Right lobe of liver (tissue), 6 donors: ENCODE measurements around the gene DOK1. TPM values are rescaled to one million over a fixed set of nuclear protein-coding genes. Genes with fewer than 3 reads are reported as not detected.

ENCODE experiments used
- ATAC-seq, 4 donors: fragments of 200-7000 bp; cut with Tn5 transposase; one replicate each; pipeline ENCODE4 v1.9.1; 2020; ENCODE audit warnings: mild to moderate bottlenecking in 4 of 4, moderate library complexity in 4 of 4
- DNase-seq, 3 donors: peaks; one replicate each; pipeline ENCODE4 v3.0.0-alpha.2; 2020
- H3K27ac ChIP-seq, 3 donors: fragments of 200-600 bp; one replicate each; pipeline ENCODE4 v1.8.0; 2022
- H3K27me3 ChIP-seq, 2 donors: fragments of 200-600 bp; one replicate each; pipeline ENCODE4 v1.8.0; 2022
- H3K36me3 ChIP-seq, 4 donors: fragments of 200-600 bp; sonication (generic) in 1 of 4; one replicate each; pipeline versions ENCODE4 v1.5.1 to v1.8.0; 2017 to 2022; ENCODE audit warnings: control low read depth in 1 of 4
- H3K4me1 ChIP-seq, 4 donors: fragments of 200-600 bp; sonication (generic) in 1 of 4; one replicate each; pipeline versions ENCODE4 v1.5.1 to v1.8.0; 2017 to 2022; ENCODE audit warnings: control low read depth in 1 of 4
- H3K4me3 ChIP-seq, 3 donors: fragments of 200-600 bp; one replicate each; pipeline ENCODE4 v1.8.0; 2022
- H3K9me3 ChIP-seq, 4 donors: fragments of 200-600 bp; sonication (generic) in 1 of 4; one replicate each; pipeline versions ENCODE4 v1.5.1 to v1.8.0; 2017 to 2022; ENCODE audit warnings: control low read depth in 1 of 4
- POLR2A ChIP-seq: fragments of 450-650 bp; IDR thresholded peaks from one replicate; pipeline ENCODE4 v1.6.1; 2017; ENCODE audit warnings: antibody characterized with exemption, mild to moderate bottlenecking
- WGBS: methylation state at CpG from one replicate; pipeline ENCODE4 v1.1.6; 2018; ENCODE audit warnings: low coverage, low lambda C conversion rate; ENCODE audit not compliant: insufficient coverage; ENCODE audit errors: missing lambda C conversion rate; 5-methylcytosine and 5-hydroxymethylcytosine counted together
- intact Hi-C, 2 donors: fragments of 100-400 bp; cut with DNase I; formaldehyde crosslinking; loops; one replicate each; pipeline versions ENCODE4 v1.11.2 to v1.14.1; 2022
- total RNA-seq, 6 experiments: library from RNA; depleted of rRNA in 2 of 6; stranded (reverse); fragments of >200 nt in 2 of 6; fragmentation: NEBNext Ultra II Directional in 3 of 6; extraction: Animal tissue kit (Norgen Biotek cat#: 25700) in 3 of 6; gene quantifications; one replicate each; pipeline versions ENCODE4 v1.1.0 to v1.2.4, GENCODE V29; 2016 to 2023
- TF ChIP-seq, protein P1 (sequence below), 4 donors: fragments of 200-600 bp in 3 of 4; fragments of 450-650 bp in 1 of 4; IDR thresholded peaks; one replicate each; pipeline versions ENCODE4 v1.5.1 to v1.8.0; 2016 to 2022; ENCODE audit warnings: antibody characterized with exemption in 4 of 4, mild to moderate bottlenecking in 2 of 4
- donor health status: DM: no; HTN: yes; CAD: no.
- donor health status: DM: no; HTN: no; CAD: no.
- donor health status: DM: no; HTN: no; CAD: no.
- donor health status: DM: no; HTN: yes; CAD: no.
- donor health status: DM: no; HTN: yes; CAD: no.

Gene DOK1
- total RNA-seq, 6 experiments from 2014 or later, result 1.9 to 3.7 (median 3.2) TPM

DNA sequence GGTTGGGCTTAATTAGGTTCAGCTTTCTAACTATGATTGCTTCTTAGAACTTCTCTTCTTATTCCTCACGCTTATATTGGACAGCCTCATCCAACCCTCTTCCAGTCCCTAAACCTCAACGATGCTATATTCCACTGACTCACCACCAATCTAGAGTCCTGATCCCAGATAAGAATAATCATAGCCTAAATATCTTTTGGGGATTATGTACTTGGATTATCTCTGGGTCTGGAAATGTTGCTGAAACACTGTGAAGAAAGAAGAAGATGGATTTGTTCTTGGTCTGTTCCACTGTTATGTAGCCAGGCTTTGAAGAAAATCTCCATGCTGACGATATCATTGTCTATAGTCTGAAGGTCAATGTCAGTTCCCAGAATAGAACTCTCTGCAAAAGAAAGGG, 26.9 kb downstream of the DOK1 start:
- H3K36me3 ChIP-seq, result no peaks in the 10 kb centered on the region
- intact Hi-C loops, result no loop called here
- no peak for DNase-seq
- H3K27me3 ChIP-seq, result no peaks in the 10 kb centered on the region
- ATAC-seq, result no peak
- H3K27ac ChIP-seq, result no peak overlapping the region
- no peaks in the 10 kb centered on the region for H3K4me1 ChIP-seq
- 80% methylated on average over 3 of the region's 3 CpGs for WGBS
- H3K4me3 ChIP-seq, result no peak overlapping the region
- no peaks in the 10 kb centered on the region for H3K9me3 ChIP-seq
- no peak for TF ChIP-seq POLR2A
- TF ChIP-seq, protein P1, sequence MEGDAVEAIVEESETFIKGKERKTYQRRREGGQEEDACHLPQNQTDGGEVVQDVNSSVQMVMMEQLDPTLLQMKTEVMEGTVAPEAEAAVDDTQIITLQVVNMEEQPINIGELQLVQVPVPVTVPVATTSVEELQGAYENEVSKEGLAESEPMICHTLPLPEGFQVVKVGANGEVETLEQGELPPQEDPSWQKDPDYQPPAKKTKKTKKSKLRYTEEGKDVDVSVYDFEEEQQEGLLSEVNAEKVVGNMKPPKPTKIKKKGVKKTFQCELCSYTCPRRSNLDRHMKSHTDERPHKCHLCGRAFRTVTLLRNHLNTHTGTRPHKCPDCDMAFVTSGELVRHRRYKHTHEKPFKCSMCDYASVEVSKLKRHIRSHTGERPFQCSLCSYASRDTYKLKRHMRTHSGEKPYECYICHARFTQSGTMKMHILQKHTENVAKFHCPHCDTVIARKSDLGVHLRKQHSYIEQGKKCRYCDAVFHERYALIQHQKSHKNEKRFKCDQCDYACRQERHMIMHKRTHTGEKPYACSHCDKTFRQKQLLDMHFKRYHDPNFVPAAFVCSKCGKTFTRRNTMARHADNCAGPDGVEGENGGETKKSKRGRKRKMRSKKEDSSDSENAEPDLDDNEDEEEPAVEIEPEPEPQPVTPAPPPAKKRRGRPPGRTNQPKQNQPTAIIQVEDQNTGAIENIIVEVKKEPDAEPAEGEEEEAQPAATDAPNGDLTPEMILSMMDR (IDR thresholded peaks at IDR 0.05), result no peak

- DNase-seq (no peak), ATAC-seq (no peak)
- TF ChIP-seq, protein P1 (IDR thresholded peaks at IDR 0.05), result no peak
- TF ChIP-seq POLR2A, result no peak
- H3K9me3 ChIP-seq, result no peaks in the 10 kb centered on the region
- 70% methylated on average over 2 of the region's 2 CpGs for WGBS
- H3K27ac ChIP-seq, result no peak overlapping the region
- H3K4me3 ChIP-seq, result no peak overlapping the region
- intact Hi-C loops, result no loop called here
- no peaks in the 10 kb centered on the region for H3K4me1 ChIP-seq
- H3K36me3 ChIP-seq, result no peaks in the 10 kb centered on the region
- no peaks in the 10 kb centered on the region for H3K27me3 ChIP-seq
Measured at GRCh38 chr2:74582184-74582583, 27.7 kb downstream of the DOK1 start.

DNA sequence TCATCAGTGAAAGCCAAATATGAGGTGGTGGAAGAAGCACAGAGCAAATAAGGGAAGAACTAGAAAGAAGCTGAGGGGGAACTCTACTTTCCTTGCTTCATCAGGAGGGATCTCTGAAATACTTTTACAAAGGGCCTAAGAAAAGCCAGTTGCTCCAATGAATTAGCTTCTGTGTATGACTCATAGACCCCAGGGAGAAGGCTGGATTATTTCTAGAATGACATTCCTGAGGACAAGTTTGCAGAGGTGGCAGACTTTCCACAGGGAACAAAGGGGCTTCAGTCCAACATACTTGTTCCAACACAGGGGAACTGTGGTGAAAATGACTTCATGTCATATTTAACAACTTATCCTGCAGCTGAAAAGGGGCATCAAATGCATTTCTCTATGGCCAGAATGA, 29.0 kb downstream of the DOK1 start:
- DNase-seq, result no peak
- intact Hi-C loops, result no loop called here
- Histone ChIP-seq H3K36me3 (no peaks in the 10 kb centered on the region), H3K27me3 (no peaks in the 10 kb centered on the region), H3K27ac (no peak overlapping the region), H3K4me3 (no peak overlapping the region), H3K9me3 (no peaks in the 10 kb centered on the region), H3K4me1 (peaks cover 0 to 4% (median 0%) of the 10 kb centered on the region in 4 donors)
- TF ChIP-seq, protein P1 (IDR thresholded peaks at IDR 0.05), result no peak
- no peak for TF ChIP-seq POLR2A
- no peak for ATAC-seq

- Histone ChIP-seq H3K9me3 (no peaks in the 10 kb centered on the region), H3K36me3 (no peaks in the 10 kb centered on the region), H3K4me1 (peaks cover 0 to 4% (median 0%) of the 10 kb centered on the region in 4 donors), H3K27me3 (no peaks in the 10 kb centered on the region), H3K4me3 (no peak overlapping the region), H3K27ac (no peak overlapping the region)
- TF ChIP-seq, protein P1 (IDR thresholded peaks at IDR 0.05), result no peak
- no peak for TF ChIP-seq POLR2A
- no peak for ATAC-seq
- no peak for DNase-seq
- WGBS, result 69% methylated on average over 2 of the region's 2 CpGs
- intact Hi-C loops, result no loop called here
Measured at GRCh38 chr2:74584088-74584645, 29.6 kb downstream of the DOK1 start.
